Chondrocyte (in vitro differentiated cells): ENCODE measurements around the gene PLCXD1. TPM values are rescaled to one million over a fixed set of nuclear protein-coding genes. Genes with fewer than 3 reads are reported as not detected.

Experiments
- DNase-seq: peaks from one replicate; pipeline ENCODE4 v3.0.0; 2021; ENCODE audit warnings: mixed read lengths, low spot score
- H3K27ac Mint-ChIP-seq: one replicate; pipeline ENCODE4 v1.8.0; 2021; ENCODE audit warnings: mild to moderate bottlenecking, moderate library complexity, mixed read lengths; ENCODE audit not compliant: unreplicated experiment
- H3K27me3 Mint-ChIP-seq: 2 replicates; pipeline ENCODE4 v1.8.0; 2021; ENCODE audit warnings: low read depth, mixed read lengths
- H3K36me3 Mint-ChIP-seq: 2 replicates; pipeline ENCODE4 v1.8.0; 2021; ENCODE audit warnings: low read depth, mixed read lengths
- H3K4me1 Mint-ChIP-seq: 2 replicates; pipeline ENCODE4 v1.8.0; 2021; ENCODE audit warnings: low read depth, mild to moderate bottlenecking, mixed read lengths
- H3K4me3 Mint-ChIP-seq: one replicate; pipeline ENCODE4 v1.8.0; 2021; ENCODE audit warnings: mild to moderate bottlenecking, moderate library complexity, mixed read lengths; ENCODE audit not compliant: unreplicated experiment
- H3K9me3 Mint-ChIP-seq: 2 replicates; pipeline ENCODE4 v1.8.0; 2021; ENCODE audit warnings: low read depth, mixed read lengths
- CTCF ChIP-seq: fragments of 200-600 bp; sonication (generic); IDR thresholded peaks from 2 replicates; pipeline ENCODE4 v1.5.0; 2021; ENCODE audit warnings: antibody characterized with exemption, mild to moderate bottlenecking, moderate library complexity
- total RNA-seq: library from RNA; stranded (reverse); gene quantifications from 3 replicates; pipeline ENCODE4 v1.2.1, GENCODE V29; 2021

The PLCXD1 gene
- total RNA-seq, 1 donor from 2014 or later, result 6.8 TPM

DNA sequence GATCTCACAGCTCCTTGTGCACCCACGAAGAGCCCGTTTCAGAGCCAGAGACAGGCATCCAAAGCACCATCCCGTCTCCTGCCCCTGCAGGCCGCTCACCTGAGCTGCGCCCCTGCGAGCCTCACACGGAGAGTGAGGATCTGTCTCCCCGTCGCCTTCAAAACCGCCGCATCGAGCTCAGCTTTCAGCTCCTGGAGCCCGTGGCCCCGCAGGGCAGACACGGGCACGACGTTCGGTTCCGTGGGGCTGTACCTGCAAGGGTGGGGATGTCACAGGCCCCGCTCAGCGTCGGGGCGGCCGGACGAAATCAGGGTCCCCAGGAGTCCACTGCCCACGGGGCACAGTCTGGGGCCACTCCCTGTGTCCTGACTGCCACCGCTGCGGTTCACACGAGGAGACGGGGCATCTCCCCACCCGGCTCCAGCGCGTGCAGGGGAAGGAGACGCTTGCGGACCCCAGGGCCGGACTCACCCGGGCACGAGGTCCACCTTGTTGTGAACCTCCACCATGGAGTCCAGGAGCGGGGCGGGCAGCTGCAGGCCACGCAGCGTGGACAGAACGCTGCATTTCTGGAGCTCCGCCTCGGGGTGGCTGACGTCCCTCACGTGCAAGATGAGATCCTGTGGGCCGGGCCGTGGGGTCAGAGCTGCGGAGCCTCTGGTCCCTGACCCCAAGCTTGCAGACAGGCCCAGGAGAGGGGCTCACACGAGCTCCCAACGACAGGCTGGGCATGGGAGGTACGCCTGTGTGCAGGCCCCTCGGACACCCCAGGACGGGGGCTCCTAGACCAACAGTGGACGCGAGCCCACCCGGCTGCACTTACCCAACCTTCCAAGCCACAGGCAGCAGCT is 26.3 kb downstream of the PLCXD1 start:
- no peak overlapping the region for H3K4me3 Mint-ChIP-seq
- peak; percentile 91 for DNase-seq
- no peaks in the 10 kb centered on the region for H3K9me3 Mint-ChIP-seq
- no peaks in the 10 kb centered on the region for H3K4me1 Mint-ChIP-seq
- H3K27ac Mint-ChIP-seq, result no peak overlapping the region
- no peaks in the 10 kb centered on the region for H3K27me3 Mint-ChIP-seq
- no peak for TF ChIP-seq CTCF
- H3K36me3 Mint-ChIP-seq, result peaks cover 22% of the 10 kb centered on the region

DNA sequence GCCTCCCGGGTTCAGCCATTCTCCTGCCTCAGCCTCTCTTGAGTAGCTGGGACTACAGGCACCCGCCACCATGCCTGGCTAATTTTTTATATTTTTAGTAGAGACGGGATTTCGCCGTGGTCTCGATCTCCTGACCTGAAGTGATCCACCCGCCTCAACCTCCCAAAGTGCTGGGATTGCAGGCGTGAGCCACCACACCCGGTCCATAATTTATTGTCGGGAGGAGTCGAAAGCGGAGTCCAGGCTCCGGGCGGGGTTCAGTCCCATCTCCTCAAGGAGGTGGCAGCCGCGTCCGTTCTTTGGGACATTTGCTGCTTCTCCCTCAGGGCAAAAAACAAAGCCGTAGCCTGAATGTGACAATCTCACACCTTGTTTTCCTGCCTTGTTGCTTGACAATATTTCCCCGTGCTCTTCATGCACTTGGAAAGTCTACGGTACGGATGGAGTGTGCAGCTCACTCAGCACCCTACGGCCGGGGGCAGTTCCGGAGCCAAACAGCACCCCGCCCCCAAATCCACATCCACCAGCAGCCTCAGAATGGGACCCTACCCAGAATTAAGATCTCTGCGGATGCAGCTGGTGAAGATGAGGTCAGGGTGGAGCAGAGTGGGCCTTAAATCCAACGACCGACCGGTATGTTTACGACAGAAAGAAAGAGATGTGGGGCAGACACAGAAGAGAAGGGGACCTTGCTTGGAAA is 27.8 kb downstream of the PLCXD1 start:
- TF ChIP-seq CTCF, result no peak
- no peak overlapping the region for H3K4me3 Mint-ChIP-seq
- H3K4me1 Mint-ChIP-seq, result no peaks in the 10 kb centered on the region
- H3K36me3 Mint-ChIP-seq, result peaks cover 21% of the 10 kb centered on the region
- DNase-seq, result peak; percentile 71
- H3K27ac Mint-ChIP-seq, result no peak overlapping the region
- no peaks in the 10 kb centered on the region for H3K27me3 Mint-ChIP-seq
- no peaks in the 10 kb centered on the region for H3K9me3 Mint-ChIP-seq

- H3K9me3 Mint-ChIP-seq, result no peaks in the 10 kb centered on the region
- no peak overlapping the region for H3K27ac Mint-ChIP-seq
- peak; percentile 82 for DNase-seq
- H3K4me1 Mint-ChIP-seq, result no peaks in the 10 kb centered on the region
- H3K36me3 Mint-ChIP-seq, result peaks cover 17% of the 10 kb centered on the region
- no peaks in the 10 kb centered on the region for H3K27me3 Mint-ChIP-seq
- no peak overlapping the region for H3K4me3 Mint-ChIP-seq
- no peak for TF ChIP-seq CTCF
These were observed 29.5 kb downstream of the PLCXD1 start for GRCh38 chrX:310621-311155.

DNA sequence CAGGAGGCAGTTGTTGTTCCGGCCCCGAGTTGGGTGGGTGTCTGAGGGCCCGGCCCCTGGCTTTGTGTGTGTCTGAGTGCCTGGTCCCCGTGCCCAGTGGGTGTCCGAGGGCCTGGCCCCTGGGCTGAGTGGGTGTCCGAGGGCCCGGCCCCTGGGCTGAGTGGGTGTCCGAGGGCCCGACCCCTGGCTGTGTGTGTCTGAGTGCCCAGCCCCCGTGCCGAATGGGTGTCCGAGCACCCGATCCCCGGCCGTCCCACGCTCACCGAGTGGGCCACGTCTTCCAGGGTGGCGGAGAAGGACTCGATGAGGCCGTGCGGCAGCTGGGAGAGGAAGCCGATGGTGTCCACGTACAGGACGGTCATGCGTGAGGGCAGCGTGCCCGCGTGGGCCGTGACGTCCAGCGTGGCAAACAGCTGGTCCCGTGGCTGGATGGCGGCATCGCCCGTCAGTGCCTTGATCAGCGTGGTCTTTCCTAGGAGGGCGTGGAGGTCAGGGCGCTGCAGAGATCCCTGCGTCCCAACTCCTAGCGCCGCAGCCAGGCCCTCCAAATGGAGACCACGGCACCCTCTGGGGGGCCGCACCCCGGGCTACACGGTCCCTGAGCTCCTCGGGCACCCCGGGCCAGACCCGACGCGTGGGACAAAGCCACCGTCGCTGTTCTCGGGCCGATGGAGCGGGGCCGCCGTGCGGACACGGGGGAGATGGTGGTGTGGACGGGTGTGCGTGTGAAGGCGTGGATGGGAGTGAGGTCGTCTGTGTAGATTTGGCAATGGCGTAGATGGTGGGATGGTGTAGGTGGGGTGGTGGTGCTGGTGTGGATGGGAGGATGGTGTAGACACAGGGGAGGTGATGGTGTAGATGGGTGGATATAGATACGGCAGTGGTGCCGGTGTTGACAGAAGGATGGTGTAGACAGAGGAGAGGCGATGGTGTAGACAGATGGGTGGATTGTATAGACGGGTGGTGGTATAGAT is 30.3 kb downstream of the PLCXD1 start:
- no peaks in the 10 kb centered on the region for H3K27me3 Mint-ChIP-seq

More for the DNA sequence above, 30.3 kb downstream of the PLCXD1 start:
- DNase-seq, result peak; percentile 93
- no peak overlapping the region for H3K27ac Mint-ChIP-seq
- H3K4me1 Mint-ChIP-seq, result no peaks in the 10 kb centered on the region
- H3K4me3 Mint-ChIP-seq, result no peak overlapping the region
- H3K36me3 Mint-ChIP-seq, result peaks cover 15% of the 10 kb centered on the region
- TF ChIP-seq CTCF, result no peak
- H3K9me3 Mint-ChIP-seq, result no peaks in the 10 kb centered on the region
